ELF-1 (cell line): ENCODE data around the gene TBC1D30.

Experiments used
- DNase-seq: peaks from one replicate; pipeline ENCODE4 v3.0.0-alpha.2; 2016; ENCODE audit warnings: low read depth, low spot score

The TBC1D30 gene

GRCh38 chr12:64858882-64859605 is 34.6 kb downstream of the TBC1D30 start:
- DNase-seq: peak; percentile 30

GRCh38 chr12:64860446-64860998 is 36.1 kb downstream of the TBC1D30 start:
- no peak for DNase-seq

GRCh38 chr12:64864319-64864718 is 39.9 kb downstream of the TBC1D30 start:
- no peak for DNase-seq

GRCh38 chr12:64875186-64875585 is 50.7 kb downstream of the TBC1D30 start:
- no peak for DNase-seq

GRCh38 chr12:64876388-64877071 is 52.1 kb downstream of the TBC1D30 start:
- DNase-seq: no peak

GRCh38 chr12:64877363-64878004 is 53.0 kb downstream of the TBC1D30 start:
- no peak for DNase-seq

GRCh38 chr12:64882687-64883086 is 58.2 kb downstream of the TBC1D30 start:
- DNase-seq: no peak

GRCh38 chr12:64883264-64884163 is 59.1 kb downstream of the TBC1D30 start:
- peak; percentile 18 for DNase-seq

- no peak for DNase-seq
Observed at GRCh38 chr12:64884164-64884542, 59.7 kb downstream of the TBC1D30 start.

GRCh38 chr12:64884728-64885127 is 60.3 kb downstream of the TBC1D30 start:
- no peak for DNase-seq

GRCh38 chr12:64889434-64890216 is 65.2 kb downstream of the TBC1D30 start:
- DNase-seq: peak; percentile 92

GRCh38 chr12:64890873-64891468 is 66.5 kb downstream of the TBC1D30 start:
- DNase-seq: peak; percentile 51

- peak; percentile 9 for DNase-seq
Observed at GRCh38 chr12:64891629-64892028, 67.2 kb downstream of the TBC1D30 start.

- DNase-seq: no peak
Observed at GRCh38 chr12:64892561-64892960, 68.1 kb downstream of the TBC1D30 start.

GRCh38 chr12:64893961-64894360 is 69.5 kb downstream of the TBC1D30 start:
- DNase-seq: no peak

- no peak for DNase-seq
Observed at GRCh38 chr12:64894827-64895475, 70.5 kb downstream of the TBC1D30 start.

GRCh38 chr12:64895526-64895925 is 71.1 kb downstream of the TBC1D30 start:
- DNase-seq: no peak

GRCh38 chr12:64900540-64900939 is 76.1 kb downstream of the TBC1D30 start:
- no peak for DNase-seq

GRCh38 chr12:64903479-64904152 is 79.2 kb downstream of the TBC1D30 start:
- no peak for DNase-seq
